GM19351 (cell line): Measurements from ENCODE around the gene ZNF670.
"Not testable (repeated sequence)": the region's sequence is repeated elsewhere in the genome, so short reads cannot be mapped to it uniquely, and the experiment has no call there.

Experiments used
- ATAC-seq: cut with Tn5 transposase; IDR thresholded peaks from one replicate; pipeline ENCODE4 v1.9.1; 2021; ENCODE audit warnings: mild to moderate bottlenecking, moderate library complexity; ENCODE audit not compliant: unreplicated experiment

Gene ZNF670

DNA sequence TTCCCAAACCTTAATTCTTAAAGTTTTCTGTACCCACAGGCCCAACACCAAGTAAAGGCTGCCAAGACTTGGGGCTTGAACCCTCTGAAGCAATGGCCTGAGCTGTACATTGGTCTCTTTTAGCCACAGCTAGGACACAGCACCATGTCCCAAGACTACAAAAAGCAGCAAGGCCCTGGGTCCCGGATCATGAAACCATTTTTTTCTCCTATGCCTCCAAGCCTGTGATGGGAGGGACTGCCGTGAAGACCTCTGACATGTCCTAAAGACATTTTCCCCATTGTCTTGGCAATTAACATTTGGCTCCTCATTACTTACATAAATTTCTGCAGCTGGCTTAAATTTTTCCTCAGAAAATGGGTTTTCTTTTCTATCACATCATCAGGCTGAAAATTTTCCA lies 30.9 kb downstream of the ZNF670 start:
- ATAC-seq: no peak

- ATAC-seq: no peak
Measured at GRCh38 chr1:247047260-247047659, 31.4 kb downstream of the ZNF670 start.

GRCh38 chr1:247043406-247043805 lies 35.2 kb downstream of the ZNF670 start:
- no peak for ATAC-seq

- no peak for ATAC-seq
Measured at GRCh38 chr1:247037511-247038320, 40.9 kb downstream of the ZNF670 start.

GRCh38 chr1:247032306-247032705 lies 46.3 kb downstream of the ZNF670 start:
- ATAC-seq: not testable (repeated sequence)
